HepG2 (cell line): Measurements from ENCODE around the gene GSTM1. TPM values are rescaled to one million over a fixed set of nuclear protein-coding genes. Genes with fewer than 3 reads are reported as not detected.

Experiments
- ASH2L ChIP-seq: fragments of 300-600, 200-600 bp; sonication (generic); IDR thresholded peaks from 2 replicates; pipeline ENCODE4 v1.7.0; 2017; ENCODE audit warnings: low read depth, mild to moderate bottlenecking, moderate library complexity, mixed read lengths, low read length; ENCODE audit not compliant: insufficient read length
- CBFB ChIP-seq: sonication (generic); formaldehyde crosslinking; IDR thresholded peaks from 2 replicates; pipeline ENCODE4 v1.4.0; 2020; ENCODE audit warnings: missing genetic modification reagents
- HOXA3 ChIP-seq: sonication (generic); formaldehyde crosslinking; IDR thresholded peaks from 2 replicates; pipeline ENCODE4 v1.5.0; 2020; ENCODE audit warnings: missing genetic modification reagents
- KLF11 ChIP-seq: IDR thresholded peaks from 2 replicates; pipeline ENCODE4 v1.6.1; 2016; ENCODE audit warnings: missing compliant biosample characterization
- NONO ChIP-seq, 2 experiments: fragments of 450-650 bp in 1 of 2; sonication (generic) in 1 of 2; formaldehyde crosslinking in 1 of 2; IDR thresholded peaks in 1 of 2; conservative IDR thresholded peaks in 1 of 2; 2 replicates each; pipeline versions ENCODE4 v1.6.1 to v1.8.0; 2017 to 2022; ENCODE audit warnings: mild to moderate bottlenecking in 1 of 2, missing genetic modification reagents in 1 of 2, moderate library complexity in 1 of 2
- PLRG1 ChIP-seq: fragments of 450-650 bp; conservative IDR thresholded peaks from 2 replicates; pipeline ENCODE4 v1.6.1; 2016
- RXRA ChIP-seq: sonication (generic); formaldehyde crosslinking; IDR thresholded peaks from 2 replicates; pipeline ENCODE4 v1.5.1; 2020; ENCODE audit warnings: missing genetic modification reagents
- SRY ChIP-seq: sonication (generic); formaldehyde crosslinking; IDR thresholded peaks from 2 replicates; pipeline ENCODE4 v1.8.0; 2022; ENCODE audit warnings: mild to moderate bottlenecking, missing genetic modification reagents
- TAF1 ChIP-seq: sonication (generic); formaldehyde crosslinking; IDR thresholded peaks from 2 replicates; pipeline ENCODE4 v1.4.0; 2020; ENCODE audit warnings: missing genetic modification reagents
- TFE3 ChIP-seq: IDR thresholded peaks from 2 replicates; pipeline ENCODE4 v1.6.1; 2016
- ZC3H13 ChIP-seq: sonication (generic); formaldehyde crosslinking; IDR thresholded peaks from 2 replicates; pipeline ENCODE4 v1.8.1; 2023; ENCODE audit warnings: mild to moderate bottlenecking, missing genetic modification reagents, moderate library complexity
- ZFX ChIP-seq: sonication (generic); formaldehyde crosslinking; IDR thresholded peaks from 2 replicates; pipeline ENCODE4 v1.4.0; 2020; ENCODE audit warnings: mild to moderate bottlenecking, low read depth, missing genetic modification reagents, moderate library complexity
- ZFY ChIP-seq: sonication (generic); formaldehyde crosslinking; IDR thresholded peaks from 2 replicates; pipeline ENCODE4 v1.4.0; 2020; ENCODE audit warnings: missing genetic modification reagents
- ZMYM2 ChIP-seq: sonication (generic); formaldehyde crosslinking; IDR thresholded peaks from 2 replicates; pipeline ENCODE4 v1.8.0; 2022; ENCODE audit warnings: mild to moderate bottlenecking, missing genetic modification reagents
- ZMYM4 ChIP-seq: sonication (generic); formaldehyde crosslinking; IDR thresholded peaks from 2 replicates; pipeline ENCODE4 v1.8.1; 2023; ENCODE audit warnings: mild to moderate bottlenecking, missing genetic modification reagents
- ZNF350 ChIP-seq: sonication (generic); formaldehyde crosslinking; IDR thresholded peaks from 2 replicates; pipeline ENCODE4 v1.4.0; 2020; ENCODE audit warnings: mild to moderate bottlenecking, low read depth, missing genetic modification reagents, borderline replicate concordance
- ZNF460 ChIP-seq: sonication (generic); formaldehyde crosslinking; IDR thresholded peaks from 2 replicates; pipeline ENCODE4 v1.5.1; 2020; ENCODE audit warnings: missing genetic modification reagents, mild to moderate bottlenecking, borderline replicate concordance
- ZNF589 ChIP-seq: sonication (generic); formaldehyde crosslinking; conservative IDR thresholded peaks from 2 replicates; pipeline ENCODE4 v1.8.0; 2022; ENCODE audit warnings: mild to moderate bottlenecking, moderate library complexity, missing genetic modification reagents
- ZNF672 ChIP-seq: sonication (generic); formaldehyde crosslinking; IDR thresholded peaks from 2 replicates; pipeline ENCODE4 v1.8.1; 2022; ENCODE audit warnings: missing genetic modification reagents
- ZNF724P ChIP-seq: sonication (generic); formaldehyde crosslinking; IDR thresholded peaks from 2 replicates; pipeline ENCODE4 v1.8.0; 2022; ENCODE audit warnings: missing genetic modification reagents, borderline replicate concordance
- ZNF850 ChIP-seq: sonication (generic); formaldehyde crosslinking; conservative IDR thresholded peaks from 2 replicates; pipeline ENCODE4 v1.9.0; 2021; ENCODE audit warnings: mild to moderate bottlenecking, missing genetic modification reagents
- ZNF878 ChIP-seq: sonication (generic); formaldehyde crosslinking; IDR thresholded peaks from 2 replicates; pipeline ENCODE4 v1.8.1; 2023; ENCODE audit warnings: mild to moderate bottlenecking, missing genetic modification reagents, moderate library complexity
- polyA plus RNA-seq, 8 experiments: library from polyadenylated mRNA; depleted of rRNA in 3 of 8; stranded (reverse) in 7 of 8; unstranded in 1 of 8; fragments of >200 nt; fragmentation: Illumina TruSeq in 4 of 8; extraction: Trizol in 4 of 8; gene quantifications; 2 replicates each; pipeline versions ENCODE4 v1.2.1 to v1.2.3, GENCODE V29; 2011 to 2016; ENCODE audit warnings: low read depth in 4 of 8, missing spikeins in 1 of 8, mixed read lengths in 1 of 8; ENCODE audit not compliant: insufficient read depth in 1 of 8
- total RNA-seq, 5 experiments: library from RNA; depleted of rRNA; stranded (reverse); fragments of >200 nt; fragmentation: Illumina TruSeq; extraction: Trizol; gene quantifications; 2 replicates each; pipeline ENCODE4 v1.2.3, GENCODE V29; 2016; ENCODE audit warnings: low read depth in 1 of 5
- TF ChIP-seq, protein P1 (sequence below): sonication (generic); formaldehyde crosslinking; IDR thresholded peaks from 2 replicates; pipeline ENCODE4 v1.4.0; 2020; ENCODE audit warnings: missing genetic modification reagents, borderline replicate concordance
- TF ChIP-seq, protein P2 (sequence below): sonication (generic); formaldehyde crosslinking; IDR thresholded peaks from 2 replicates; pipeline ENCODE4 v1.5.0; 2020; ENCODE audit warnings: mild to moderate bottlenecking, missing genetic modification reagents, moderate library complexity

Gene GSTM1
- total and polyA plus RNA-seq, 2 of the 13 experiments (the other 11 are each of a cell fraction or from before 2014, with no cell fraction given) = 0.42 TPM; not detected in 1

- TF ChIP-seq, protein P1, sequence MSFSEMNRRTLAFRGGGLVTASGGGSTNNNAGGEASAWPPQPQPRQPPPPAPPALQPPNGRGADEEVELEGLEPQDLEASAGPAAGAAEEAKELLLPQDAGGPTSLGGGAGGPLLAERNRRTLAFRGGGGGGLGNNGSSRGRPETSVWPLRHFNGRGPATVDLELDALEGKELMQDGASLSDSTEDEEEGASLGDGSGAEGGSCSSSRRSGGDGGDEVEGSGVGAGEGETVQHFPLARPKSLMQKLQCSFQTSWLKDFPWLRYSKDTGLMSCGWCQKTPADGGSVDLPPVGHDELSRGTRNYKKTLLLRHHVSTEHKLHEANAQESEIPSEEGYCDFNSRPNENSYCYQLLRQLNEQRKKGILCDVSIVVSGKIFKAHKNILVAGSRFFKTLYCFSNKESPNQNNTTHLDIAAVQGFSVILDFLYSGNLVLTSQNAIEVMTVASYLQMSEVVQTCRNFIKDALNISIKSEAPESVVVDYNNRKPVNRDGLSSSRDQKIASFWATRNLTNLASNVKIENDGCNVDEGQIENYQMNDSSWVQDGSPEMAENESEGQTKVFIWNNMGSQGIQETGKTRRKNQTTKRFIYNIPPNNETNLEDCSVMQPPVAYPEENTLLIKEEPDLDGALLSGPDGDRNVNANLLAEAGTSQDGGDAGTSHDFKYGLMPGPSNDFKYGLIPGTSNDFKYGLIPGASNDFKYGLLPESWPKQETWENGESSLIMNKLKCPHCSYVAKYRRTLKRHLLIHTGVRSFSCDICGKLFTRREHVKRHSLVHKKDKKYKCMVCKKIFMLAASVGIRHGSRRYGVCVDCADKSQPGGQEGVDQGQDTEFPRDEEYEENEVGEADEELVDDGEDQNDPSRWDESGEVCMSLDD (CRISPR knock-in tag) = peak; percentile 21; the same call in 1 of the 2 replicates
- TF ChIP-seq ZMYM4 (CRISPR knock-in tag) (0 out of 2 replicates have a peak, but pooled peaks have one; percentile 44), ZNF589 (CRISPR knock-in tag) (no peak), ZNF878 (CRISPR knock-in tag) (no peak), ZFY (peak; percentile 84), SRY (CRISPR knock-in tag) (0 out of 2 replicates have a peak, but pooled peaks have one; percentile 15), TAF1 (CRISPR knock-in tag) (peak; percentile 10; the same call in 1 of the 2 replicates), ZC3H13 (CRISPR knock-in tag) (no peak), KLF11 (CRISPR knock-in tag) (0 out of 2 replicates have a peak, but pooled peaks have one; percentile 38), CBFB (CRISPR knock-in tag) (no peak), HOXA3 (CRISPR knock-in tag) (0 out of 2 replicates have a peak, but pooled peaks have one; percentile 25), ZNF850 (CRISPR knock-in tag) (no peak), ZMYM2 (CRISPR knock-in tag) (peak; percentile 57; the same call in 1 of the 2 replicates), ZNF672 (no peak), RXRA (peak; percentile 39; the same call in 1 of the 2 replicates), TFE3 (0 out of 2 replicates have a peak, but pooled peaks have one; percentile 24), NONO (IDR thresholded peaks at IDR 0.05) (no peak), NONO (CRISPR knock-in tag; conservative IDR thresholded peaks at IDR 0.05) (peak; percentile 47; the same call in 1 of the 2 replicates), ZNF460 (CRISPR knock-in tag) (no peak), ZFX (peak; percentile 89), PLRG1 (no peak), ZNF350 (CRISPR knock-in tag) (peak; percentile 42; the same call in 1 of the 2 replicates), ZNF724P (no peak), ASH2L (peak; percentile 29)
- TF ChIP-seq, protein P2, sequence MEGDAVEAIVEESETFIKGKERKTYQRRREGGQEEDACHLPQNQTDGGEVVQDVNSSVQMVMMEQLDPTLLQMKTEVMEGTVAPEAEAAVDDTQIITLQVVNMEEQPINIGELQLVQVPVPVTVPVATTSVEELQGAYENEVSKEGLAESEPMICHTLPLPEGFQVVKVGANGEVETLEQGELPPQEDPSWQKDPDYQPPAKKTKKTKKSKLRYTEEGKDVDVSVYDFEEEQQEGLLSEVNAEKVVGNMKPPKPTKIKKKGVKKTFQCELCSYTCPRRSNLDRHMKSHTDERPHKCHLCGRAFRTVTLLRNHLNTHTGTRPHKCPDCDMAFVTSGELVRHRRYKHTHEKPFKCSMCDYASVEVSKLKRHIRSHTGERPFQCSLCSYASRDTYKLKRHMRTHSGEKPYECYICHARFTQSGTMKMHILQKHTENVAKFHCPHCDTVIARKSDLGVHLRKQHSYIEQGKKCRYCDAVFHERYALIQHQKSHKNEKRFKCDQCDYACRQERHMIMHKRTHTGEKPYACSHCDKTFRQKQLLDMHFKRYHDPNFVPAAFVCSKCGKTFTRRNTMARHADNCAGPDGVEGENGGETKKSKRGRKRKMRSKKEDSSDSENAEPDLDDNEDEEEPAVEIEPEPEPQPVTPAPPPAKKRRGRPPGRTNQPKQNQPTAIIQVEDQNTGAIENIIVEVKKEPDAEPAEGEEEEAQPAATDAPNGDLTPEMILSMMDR (CRISPR knock-in tag) = peak; percentile 94
These were observed 44.0 kb upstream of the GSTM1 start (continued) for GRCh38 chr1:109643385-109644230.
